ENCODE data around the gene PLEK. TPM values are rescaled to one million over a fixed set of nuclear protein-coding genes. Genes with fewer than 3 reads are reported as not detected.
"Not testable (repeated sequence)": the region's sequence is repeated elsewhere in the genome, so short reads cannot be mapped to it uniquely, and the experiment has no call there.

Gene PLEK, protein sequence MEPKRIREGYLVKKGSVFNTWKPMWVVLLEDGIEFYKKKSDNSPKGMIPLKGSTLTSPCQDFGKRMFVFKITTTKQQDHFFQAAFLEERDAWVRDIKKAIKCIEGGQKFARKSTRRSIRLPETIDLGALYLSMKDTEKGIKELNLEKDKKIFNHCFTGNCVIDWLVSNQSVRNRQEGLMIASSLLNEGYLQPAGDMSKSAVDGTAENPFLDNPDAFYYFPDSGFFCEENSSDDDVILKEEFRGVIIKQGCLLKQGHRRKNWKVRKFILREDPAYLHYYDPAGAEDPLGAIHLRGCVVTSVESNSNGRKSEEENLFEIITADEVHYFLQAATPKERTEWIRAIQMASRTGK
- total RNA-seq (2014; rRNA removed; shearing (Covaris generic)): not detected in 2 replicates

DNA sequence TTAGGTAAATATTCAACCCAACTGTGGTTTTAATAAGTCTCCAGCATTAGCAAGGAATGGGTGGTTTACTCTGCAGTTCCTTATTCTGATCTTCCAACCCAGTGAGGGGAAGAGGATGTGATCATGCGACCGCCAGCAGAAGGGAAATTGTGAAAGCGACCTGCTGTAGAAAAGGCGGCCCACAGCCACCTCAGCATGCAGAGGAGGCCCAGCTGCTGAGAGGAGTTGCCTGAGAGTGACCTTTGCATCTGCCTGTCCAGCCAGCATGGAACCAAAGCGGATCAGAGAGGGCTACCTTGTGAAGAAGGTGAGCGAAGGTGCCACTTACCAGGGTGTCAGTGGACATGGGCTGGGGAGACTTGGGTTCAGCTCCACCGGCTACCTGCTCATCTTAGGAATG lies at the start of gene PLEK:
Gene PLEK (plus strand): TSS at position 196 of the 400 bp plus-strand sequence. CDS start 70 bp downstream, at position 266.
- no peak for DNase-seq (ENCODE audit: low spot score)

DNA sequence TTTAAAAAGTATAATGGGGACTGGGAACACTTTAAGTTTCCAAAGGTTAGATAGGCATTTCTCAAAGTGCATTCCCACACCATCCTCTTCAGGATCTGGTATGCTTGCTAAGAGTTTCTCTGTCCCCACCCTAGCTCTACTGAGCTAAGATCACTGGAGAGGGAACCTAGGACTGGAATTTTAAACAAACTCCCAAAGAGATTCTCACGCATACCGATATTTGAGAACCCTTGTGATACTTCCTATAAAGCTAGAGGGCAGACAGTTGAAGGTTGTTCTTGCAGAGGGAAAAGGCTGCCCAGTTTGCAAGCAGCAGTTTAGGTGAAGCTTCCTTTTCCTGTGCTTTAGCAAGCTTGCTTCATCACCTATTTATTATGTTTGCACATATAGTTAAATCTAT lies 49.0 kb upstream of the PLEK start:
- DNase-seq (ENCODE audit: low spot score): no peak

DNA sequence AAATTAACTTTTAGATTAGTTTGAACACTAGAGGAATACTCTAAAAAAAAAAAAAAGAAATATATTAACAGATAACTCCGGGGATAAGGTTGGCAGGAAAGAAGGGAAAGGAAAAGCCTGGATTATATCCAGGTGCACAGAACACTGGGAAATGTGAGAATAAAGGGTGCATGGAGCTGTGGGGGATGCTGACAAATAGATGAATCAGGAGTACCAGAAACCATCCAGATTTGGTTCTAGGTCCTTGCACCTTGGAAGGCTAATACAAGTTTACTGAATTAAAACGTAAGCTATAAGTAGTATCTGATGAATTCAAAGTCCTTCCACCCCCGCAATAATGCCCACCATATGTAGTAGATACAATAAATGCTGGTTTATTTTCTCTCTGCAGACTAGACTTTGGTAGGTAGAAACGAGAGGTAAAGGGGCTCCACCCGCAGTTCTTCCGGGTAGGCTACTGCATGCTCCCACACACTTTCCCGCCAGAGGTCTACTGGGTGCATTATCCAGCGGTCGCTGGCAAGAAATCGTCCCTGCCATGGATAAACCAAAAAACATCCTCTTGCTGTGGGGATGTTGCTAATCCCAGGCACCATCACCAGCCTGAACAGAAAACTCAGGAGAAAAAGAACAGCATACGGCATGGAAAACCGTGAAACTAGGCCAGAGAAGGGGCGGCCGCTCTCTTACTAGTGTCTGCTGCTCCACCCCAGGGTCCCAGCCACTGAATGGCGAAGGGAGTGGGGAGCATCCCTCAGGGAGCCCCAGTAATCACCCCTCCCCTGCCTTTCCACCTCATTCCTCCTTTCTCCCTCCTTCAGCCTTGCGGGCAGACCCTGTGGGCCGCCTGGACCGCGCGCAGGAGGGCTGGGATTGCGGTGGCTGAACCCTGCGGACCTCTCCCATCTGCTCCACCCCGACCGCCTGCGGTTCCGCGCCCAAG lies 46.8 kb upstream of the PLEK start:
- no peak for DNase-seq (ENCODE audit: low spot score)

DNA sequence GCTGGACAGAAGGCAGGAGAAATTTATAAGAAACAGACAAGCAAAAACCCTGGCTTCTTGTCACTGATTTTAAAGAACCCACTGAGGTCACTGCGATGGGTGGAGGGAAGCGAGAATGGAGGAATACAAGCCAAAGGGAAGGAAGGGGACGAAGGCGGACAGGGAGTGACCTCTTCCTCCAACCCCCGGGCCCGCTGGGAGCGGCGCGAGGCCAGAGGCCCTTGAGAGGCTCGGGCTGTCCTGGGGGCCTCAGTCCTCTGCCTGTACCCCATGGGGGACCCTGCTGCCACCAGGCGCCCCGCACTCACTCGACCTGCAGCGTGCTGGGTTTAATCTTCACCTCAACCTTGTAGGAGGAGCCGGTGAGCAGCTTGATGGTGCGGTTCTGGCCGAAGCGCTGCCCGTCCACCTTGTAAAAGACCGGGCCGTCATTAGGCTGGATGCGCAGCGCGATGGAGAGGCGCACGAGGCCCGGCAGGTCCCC lies 46.1 kb upstream of the PLEK start:
- DNase-seq (ENCODE audit: low spot score): peak; percentile 12

DNA sequence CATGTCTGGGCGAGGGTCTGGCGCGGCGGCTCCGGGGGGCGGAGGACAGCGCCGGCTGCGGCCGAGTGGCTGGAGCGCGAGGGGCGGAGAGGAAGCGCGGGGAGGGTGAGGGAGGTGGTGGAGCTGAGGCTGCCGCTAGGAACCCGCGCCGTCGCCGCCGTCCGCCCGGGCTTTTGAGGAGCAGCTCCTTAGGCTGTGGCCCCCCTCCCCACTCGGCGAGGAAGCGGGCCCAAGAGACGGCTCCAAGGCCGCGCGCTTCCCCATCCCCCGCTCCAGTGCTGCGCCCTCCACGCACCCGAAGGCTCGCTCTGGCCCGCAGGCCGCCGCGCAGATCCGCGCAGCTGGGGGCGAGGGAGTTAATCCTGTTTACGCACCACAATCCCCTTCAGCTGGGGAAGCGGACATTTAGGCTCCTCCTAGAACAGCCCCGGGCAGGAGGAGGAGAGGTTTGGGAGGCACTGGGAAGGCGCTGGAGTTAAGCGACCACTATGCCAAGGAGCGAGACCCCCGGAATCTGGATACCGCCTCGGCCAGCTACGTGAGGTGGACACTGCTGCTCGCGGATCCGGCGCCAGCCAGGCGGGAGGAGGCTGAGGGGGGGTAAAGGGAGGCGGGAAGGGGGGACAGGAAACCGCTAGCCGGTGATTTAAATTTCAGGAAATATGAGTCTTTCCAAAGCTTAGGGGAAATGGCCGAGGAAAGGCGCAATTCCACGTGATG lies 45.5 kb upstream of the PLEK start, which contains the start of gene CNRIP1:
Gene CNRIP1 (minus strand): TSS at position 552 of the 720 bp plus-strand sequence. CDS start 549 bp downstream, at position 3.
- DNase-seq (ENCODE audit: low spot score): peak; percentile 74

DNA sequence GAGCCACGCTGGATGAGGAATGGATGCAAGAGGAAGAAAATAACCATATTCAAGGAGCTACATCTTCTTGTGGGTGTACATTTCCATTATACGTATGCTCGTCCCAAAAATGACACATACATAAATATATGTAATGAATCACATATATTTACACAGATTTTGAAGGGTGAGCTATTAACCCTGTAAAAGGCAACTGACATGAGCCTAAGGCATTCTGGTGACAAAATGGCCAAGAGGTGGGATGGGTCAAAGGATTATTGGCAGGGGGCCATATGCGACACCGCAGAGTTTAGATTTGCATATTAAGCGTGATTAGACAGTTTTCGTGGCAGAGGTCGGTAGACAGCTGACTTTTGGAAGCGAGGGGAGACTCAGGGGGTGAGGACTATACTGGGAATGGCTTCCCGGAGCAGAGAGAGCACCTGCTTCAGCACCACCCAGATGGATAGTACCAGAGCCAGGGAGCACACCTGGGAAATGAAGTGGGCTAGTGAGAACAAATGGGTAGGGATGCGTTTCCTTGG lies 44.9 kb upstream of the PLEK start:
- DNase-seq (ENCODE audit: low spot score): peak; percentile 32

DNA sequence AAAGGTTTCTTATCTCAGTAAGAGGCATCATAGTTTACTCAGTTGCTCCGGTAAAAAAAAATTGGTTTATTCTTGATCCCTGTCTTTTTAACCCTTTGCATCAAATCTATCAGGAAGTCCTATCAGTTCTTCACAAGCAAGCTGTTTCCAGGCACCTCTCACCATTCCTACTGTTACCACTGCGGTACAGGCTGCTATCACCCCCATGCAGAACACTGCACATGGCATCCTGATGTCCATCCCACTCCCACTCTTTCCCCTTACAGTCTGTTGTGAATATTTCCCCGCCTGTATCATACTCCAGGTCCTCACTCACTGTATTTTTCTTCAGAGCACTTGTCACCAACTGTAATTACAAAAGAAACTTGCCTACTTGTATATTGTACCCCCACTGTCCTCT lies 40.0 kb upstream of the PLEK start:
- DNase-seq (ENCODE audit: low spot score): no peak

DNA sequence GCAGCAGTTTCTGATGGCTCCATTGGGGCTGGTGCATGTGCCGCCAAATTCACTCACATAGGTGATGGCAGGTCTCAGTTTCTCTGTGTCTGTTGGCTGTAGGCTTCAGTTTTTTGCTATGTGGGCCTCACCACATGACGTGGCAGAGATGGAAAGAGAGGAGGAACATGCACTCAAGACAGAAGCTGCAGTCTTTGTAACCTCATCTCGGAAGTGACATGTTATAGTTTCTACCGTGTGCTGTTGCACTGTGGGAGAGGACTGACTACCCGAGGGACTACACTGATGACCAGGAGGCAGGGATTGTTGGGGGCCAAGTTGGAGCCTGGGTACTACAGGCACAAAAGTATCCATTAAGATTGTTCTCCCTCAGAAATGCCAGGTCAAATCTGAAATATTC lies 36.2 kb upstream of the PLEK start:
- no peak for DNase-seq (ENCODE audit: low spot score)

DNA sequence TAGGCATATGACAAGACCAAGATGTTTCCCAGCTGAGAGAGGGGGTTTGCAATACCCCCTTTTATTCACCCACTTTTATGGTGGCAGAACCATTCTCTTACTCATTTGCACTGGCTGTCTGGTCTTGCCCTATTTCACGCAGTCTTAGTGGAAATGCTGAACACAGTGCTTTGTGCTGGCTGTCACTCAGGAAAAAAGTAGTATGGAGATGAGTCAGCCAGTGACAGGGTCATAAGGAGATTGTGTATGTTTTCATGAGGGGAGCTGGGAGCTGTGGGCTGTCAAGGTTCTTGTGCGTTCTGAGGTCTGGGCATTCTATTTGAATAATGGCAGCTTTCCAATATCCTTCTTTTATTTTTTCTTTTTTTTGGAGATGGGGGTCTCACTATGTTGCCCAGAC lies 34.4 kb upstream of the PLEK start:
- DNase-seq (ENCODE audit: low spot score): no peak

DNA sequence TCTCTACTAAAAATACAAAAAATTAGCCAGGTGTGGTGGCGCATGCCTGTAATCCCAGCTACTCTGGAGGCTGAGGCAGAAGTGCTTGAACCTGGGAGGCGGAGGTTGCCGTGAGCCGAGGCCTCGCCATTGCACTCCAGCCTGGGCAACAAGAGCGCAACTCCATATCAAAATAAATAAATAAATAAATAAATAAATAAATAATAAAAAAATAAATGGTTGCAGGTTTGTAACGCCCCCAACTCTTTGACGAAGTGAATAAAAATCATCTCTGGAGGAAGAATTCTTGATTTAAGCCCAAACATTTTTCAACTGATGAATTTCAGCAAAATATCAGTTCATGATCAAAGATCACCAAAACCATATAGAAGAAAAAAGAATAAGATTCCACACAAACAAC lies 32.1 kb upstream of the PLEK start:
- DNase-seq (ENCODE audit: low spot score): no peak

DNA sequence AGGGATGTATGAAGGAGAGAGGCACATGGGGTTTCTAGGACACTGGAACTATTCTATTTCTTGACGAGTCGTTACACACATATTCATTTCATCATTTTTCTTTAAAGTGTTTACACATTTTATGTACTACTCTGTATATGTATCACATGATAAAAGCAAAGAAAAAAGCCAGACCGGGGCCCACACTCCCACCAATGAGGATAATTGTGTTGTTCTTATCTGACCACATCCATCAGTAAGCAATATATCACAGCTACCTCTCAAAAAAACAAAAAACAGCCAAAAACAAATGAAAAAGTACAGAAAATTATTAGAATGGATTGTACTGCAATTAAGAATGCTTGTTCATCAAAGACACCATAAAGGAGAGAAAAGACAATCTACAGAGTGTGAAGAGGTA lies 31.2 kb upstream of the PLEK start:
- DNase-seq (ENCODE audit: low spot score): no peak

DNA sequence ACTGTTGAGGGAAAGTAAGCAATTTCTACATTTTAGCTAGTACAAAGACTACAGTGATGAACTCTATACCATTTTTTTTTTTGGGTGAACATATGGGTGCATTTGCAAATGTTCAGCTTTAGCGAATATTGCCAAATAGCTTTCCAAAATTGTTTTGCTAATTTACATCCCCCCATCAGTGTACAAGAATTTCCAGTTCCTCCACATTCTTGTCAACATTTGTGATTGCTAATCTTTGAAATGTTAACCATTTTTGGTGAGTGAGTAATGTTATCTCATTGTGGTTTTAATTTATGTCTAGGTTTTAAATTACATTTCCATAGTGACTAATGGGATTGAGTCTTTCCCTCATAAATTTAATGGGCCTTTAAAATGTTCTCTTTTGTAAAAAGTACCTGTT lies 28.9 kb upstream of the PLEK start:
- peak; percentile 77 for DNase-seq (ENCODE audit: low spot score)

DNA sequence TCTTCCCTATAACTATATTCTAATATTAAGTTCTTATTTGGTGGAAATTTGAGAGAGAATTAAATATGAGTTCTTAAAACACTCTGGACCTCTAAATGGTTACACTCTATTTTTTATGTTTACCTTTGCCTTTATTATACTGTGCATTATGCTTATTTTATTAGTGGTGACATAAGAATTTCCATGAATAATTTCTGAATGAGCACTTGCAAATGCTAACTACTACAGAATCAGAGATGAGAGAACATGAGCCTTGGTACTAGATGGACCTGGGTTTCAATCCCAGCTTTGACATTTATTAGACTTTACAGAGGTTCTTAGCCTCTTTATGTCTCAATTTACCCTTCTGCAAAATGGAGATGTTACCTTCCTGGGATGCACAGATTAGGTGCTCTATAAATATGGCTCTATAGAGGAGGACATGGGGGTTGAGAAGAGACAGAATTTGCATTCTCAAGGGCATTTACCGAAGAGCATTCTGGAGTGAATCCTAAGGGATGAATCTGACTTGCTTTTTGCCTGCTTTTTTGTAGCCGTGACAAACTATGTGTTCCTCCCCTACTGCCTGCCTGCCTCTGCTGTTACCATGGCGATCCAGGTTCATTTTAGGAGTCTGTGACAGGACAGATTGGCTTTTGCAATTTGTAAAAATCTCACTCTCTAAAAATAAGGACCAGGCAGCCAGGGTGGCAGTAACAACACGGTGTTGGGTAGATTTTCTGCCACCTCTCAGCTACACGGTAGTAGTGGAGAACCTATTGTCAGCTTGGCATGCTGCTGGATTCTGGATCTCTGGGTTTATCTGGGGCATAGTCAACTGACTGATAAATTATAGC lies 24.6 kb upstream of the PLEK start:
- no peak for DNase-seq (ENCODE audit: low spot score)

DNA sequence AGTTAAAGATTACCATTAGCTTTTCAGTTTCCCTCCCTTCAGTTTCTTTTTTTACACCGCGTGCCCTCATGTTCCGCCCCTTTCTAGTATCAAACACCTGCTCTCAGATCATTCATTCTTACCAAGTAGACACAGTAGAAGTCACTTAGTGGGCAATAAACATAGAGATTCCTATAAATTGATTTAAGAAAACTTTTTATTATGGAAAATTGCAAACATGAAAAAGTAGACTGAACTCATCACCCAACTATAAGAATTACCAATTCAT lies 24.1 kb upstream of the PLEK start:
- no peak for DNase-seq (ENCODE audit: low spot score)

DNA sequence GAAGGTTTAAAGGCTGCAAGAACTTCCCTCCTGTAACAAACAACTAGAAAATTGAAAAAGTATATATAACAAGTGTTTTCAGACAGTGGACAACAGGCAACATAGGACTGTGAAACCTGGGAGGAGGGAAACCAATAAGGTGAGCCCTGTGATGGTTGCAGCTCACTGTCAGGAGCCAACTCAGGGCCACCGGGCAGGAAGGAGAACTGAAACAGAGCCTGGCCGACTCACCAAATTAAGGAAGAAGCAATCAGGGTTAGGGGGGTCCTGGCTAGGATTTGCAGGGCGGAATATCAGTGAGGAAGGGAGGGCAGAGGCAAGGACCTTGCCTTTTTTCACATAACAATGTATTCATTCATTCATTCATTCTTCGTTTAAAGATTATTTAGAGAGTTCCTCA lies 23.5 kb upstream of the PLEK start:
- no peak for DNase-seq (ENCODE audit: low spot score)

DNA sequence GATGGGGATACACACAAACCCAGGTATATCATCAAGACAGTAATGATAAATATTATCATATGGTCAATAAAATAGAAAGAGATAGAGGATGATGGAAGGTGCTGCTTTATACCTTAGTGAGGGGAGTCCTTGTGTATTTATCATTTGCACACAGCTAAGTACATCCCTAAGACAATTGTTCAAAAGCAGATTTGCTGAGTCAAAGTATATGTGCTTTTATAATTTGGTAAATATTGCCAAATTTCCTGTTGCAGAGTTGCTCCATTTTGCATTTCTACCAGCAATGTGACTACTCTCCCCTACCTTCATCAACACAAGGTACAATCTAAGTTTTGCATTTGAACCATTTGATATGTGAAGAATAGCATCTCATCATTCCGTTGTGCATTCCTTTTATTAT lies 22.6 kb upstream of the PLEK start:
- DNase-seq (ENCODE audit: low spot score): no peak

DNA sequence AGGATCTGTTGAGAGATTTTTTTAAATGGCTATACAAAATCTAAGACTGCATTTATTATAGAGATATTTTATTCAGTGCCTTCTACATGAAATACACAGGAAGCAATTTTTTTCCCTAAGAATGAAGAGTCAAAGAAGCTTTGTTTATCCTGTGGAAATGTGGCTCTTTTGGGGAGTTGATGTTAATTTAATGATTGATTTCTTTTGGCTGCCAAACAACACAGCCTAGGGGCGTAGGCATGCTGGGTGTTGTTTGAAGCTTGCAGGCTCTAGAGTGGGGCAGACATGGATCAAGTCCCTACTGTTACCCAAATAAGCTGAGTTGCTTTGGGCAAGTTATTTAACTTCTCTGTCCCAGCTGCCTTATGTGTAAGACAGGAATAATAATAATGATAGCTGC lies 21.1 kb upstream of the PLEK start:
- no peak for DNase-seq (ENCODE audit: low spot score)

DNA sequence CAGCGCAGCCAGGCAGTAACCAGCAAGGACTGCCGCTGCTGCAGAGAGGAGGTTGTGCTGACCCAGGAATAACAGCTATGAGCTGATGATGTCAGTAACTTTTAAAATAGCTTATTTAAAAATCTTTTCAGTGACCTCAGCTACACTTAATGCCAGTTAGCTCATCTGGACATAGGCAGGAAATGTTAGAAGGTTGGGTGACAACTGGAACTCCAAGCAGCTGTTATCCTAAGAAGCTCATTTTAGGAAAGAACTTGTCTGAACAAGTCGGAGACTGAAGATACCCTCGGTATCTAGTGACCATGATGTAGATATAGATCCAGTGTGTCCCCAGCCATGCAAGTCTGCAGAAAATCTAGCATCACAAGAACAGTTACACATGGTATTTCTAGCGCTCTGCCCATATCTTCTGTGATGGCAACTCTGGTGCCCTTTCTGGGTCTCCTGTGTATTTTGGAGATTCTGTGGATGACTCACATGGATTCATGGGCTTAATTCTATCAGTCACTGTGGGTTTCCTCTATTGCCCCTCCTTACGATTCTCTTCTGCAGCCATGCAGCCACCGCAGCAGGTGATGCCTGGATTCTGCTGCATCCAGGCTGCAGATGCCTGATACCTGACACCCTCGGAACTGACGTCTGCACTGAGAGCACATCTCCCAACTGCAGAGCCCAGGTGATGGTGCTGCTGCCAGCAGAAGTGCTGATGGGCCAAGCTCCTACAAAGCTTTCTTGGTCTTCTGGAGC lies 19.8 kb upstream of the PLEK start:
- no peak for DNase-seq (ENCODE audit: low spot score)

DNA sequence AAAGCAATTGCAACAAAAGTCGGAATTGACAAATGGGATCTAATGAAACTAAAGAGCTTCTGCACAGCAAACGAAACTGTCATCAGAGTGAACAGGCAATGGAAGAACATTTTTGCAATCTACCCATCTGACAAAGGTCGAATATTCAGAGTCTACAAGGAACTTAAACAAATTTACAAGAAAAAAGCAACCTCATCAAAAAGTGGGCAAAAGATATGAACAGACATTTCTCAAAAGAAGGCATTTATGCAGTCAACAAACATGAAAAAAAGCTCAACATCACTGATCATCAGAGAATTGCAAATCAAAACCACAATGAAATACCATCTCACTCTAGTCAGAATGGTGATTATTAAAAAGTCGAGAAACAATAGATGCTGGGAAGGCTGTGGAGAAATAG lies 16.0 kb upstream of the PLEK start:
- not testable (repeated sequence) for DNase-seq (ENCODE audit: low spot score)

DNA sequence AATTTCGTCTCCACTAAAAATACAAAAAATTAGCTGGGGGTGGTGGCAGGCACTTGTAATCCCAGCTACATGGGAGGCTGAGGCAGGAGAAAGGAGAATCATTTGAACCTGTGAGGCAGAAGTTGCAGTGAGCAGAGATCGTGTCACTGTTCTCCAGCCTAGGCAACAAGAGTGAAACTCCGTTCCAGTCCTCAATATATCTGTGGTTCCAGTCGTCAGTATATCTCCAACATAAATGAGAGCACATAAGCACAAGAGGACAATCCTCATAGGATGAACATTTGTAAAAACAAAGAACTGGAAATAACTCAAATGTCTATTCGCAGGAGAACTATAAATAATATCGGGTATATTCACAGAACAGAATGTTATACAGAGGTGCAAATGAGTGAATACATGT lies 13.1 kb upstream of the PLEK start:
- no peak for DNase-seq (ENCODE audit: low spot score)
